Muscle layer of colon (tissue), 2 donors: ENCODE results near the gene CHST2.

Source experiments
- H3K27ac ChIP-seq: one replicate; pipeline ENCODE4 v1.7.0; 2013; ENCODE audit warnings: low read depth, mild to moderate bottlenecking, low read length, moderate library complexity
- H3K27me3 ChIP-seq, 2 donors: one replicate each; pipeline ENCODE4 v1.7.0; 2013; ENCODE audit warnings: low read length in 2 of 2, mild to moderate bottlenecking in 2 of 2; ENCODE audit not compliant: insufficient read depth in 2 of 2, control insufficient read depth in 1 of 2
- H3K36me3 ChIP-seq: one replicate; pipeline ENCODE4 v1.7.0; 2013; ENCODE audit warnings: mild to moderate bottlenecking, low read length; ENCODE audit not compliant: insufficient read depth
- H3K4me1 ChIP-seq: one replicate; pipeline ENCODE4 v1.7.0; 2013; ENCODE audit warnings: mild to moderate bottlenecking, low read length; ENCODE audit not compliant: insufficient read depth
- H3K4me3 ChIP-seq, 2 donors: one replicate each; pipeline ENCODE4 v1.7.0; 2013; ENCODE audit warnings: low read length in 2 of 2, low read depth in 1 of 2, mild to moderate bottlenecking in 1 of 2, moderate library complexity in 1 of 2
- H3K9ac ChIP-seq: one replicate; pipeline ENCODE4 v1.7.0; 2013; ENCODE audit warnings: low read length
- H3K9me3 ChIP-seq: one replicate; pipeline ENCODE4 v1.7.0; 2013; ENCODE audit warnings: mild to moderate bottlenecking, low read length
- donor health status: abdominal sarcoma.
- donor health status: Adenocarcinoma of cecum.

The CHST2 gene

GRCh38 chr3:143101792-143102381 lies 17.7 kb upstream of the CHST2 start:
- H3K36me3 ChIP-seq = no peaks in the 10 kb centered on the region
- H3K9ac ChIP-seq = no peak overlapping the region
- H3K27ac ChIP-seq = no peak overlapping the region
- no peaks in the 10 kb centered on the region for H3K4me1 ChIP-seq
- no peaks in the 10 kb centered on the region for H3K27me3 ChIP-seq
- peaks cover 12% of the 10 kb centered on the region for H3K9me3 ChIP-seq
- no peak overlapping the region for H3K4me3 ChIP-seq

GRCh38 chr3:143103652-143104051 lies 15.9 kb upstream of the CHST2 start:
- H3K4me1 ChIP-seq = no peaks in the 10 kb centered on the region
- H3K4me3 ChIP-seq = no peak overlapping the region
- H3K36me3 ChIP-seq = no peaks in the 10 kb centered on the region
- H3K27me3 ChIP-seq = no peaks in the 10 kb centered on the region
- peaks cover 12% of the 10 kb centered on the region for H3K9me3 ChIP-seq
- no peak overlapping the region for H3K9ac ChIP-seq
- no peak overlapping the region for H3K27ac ChIP-seq

GRCh38 chr3:143105170-143105569 lies 14.4 kb upstream of the CHST2 start:
- H3K27ac ChIP-seq = no peak overlapping the region
- H3K36me3 ChIP-seq = no peaks in the 10 kb centered on the region
- H3K9ac ChIP-seq = no peak overlapping the region
- H3K9me3 ChIP-seq = peaks cover 12% of the 10 kb centered on the region
- no peak overlapping the region for H3K4me3 ChIP-seq
- H3K4me1 ChIP-seq = no peaks in the 10 kb centered on the region
- H3K27me3 ChIP-seq = no peaks in the 10 kb centered on the region

- Histone ChIP-seq H3K27me3 (no peaks in the 10 kb centered on the region), H3K9me3 (peaks cover 7% of the 10 kb centered on the region), H3K36me3 (no peaks in the 10 kb centered on the region), H3K9ac (no peak overlapping the region), H3K27ac (no peak overlapping the region), H3K4me3 (no peak overlapping the region), H3K4me1 (no peaks in the 10 kb centered on the region)
These were observed 9.7 kb upstream of the CHST2 start for GRCh38 chr3:143109861-143110260.

- Histone ChIP-seq H3K4me1 (no peaks in the 10 kb centered on the region), H3K4me3 (no peak overlapping the region), H3K27me3 (no peaks in the 10 kb centered on the region), H3K9ac (no peak overlapping the region), H3K27ac (no peak overlapping the region), H3K9me3 (peaks cover 2% of the 10 kb centered on the region), H3K36me3 (no peaks in the 10 kb centered on the region)
These were observed 9.2 kb upstream of the CHST2 start for GRCh38 chr3:143110371-143110770.

- peak overlapping the region; percentile 32 for H3K27ac ChIP-seq
- peaks cover 7% of the 10 kb centered on the region for H3K4me1 ChIP-seq
- no peak overlapping the region for H3K9ac ChIP-seq
- H3K27me3 ChIP-seq = peaks cover 0 to 22% of the 10 kb centered on the region in 2 donors
- no peaks in the 10 kb centered on the region for H3K9me3 ChIP-seq
- peak overlapping the region in 1 of 2 donors; percentile 73 for H3K4me3 ChIP-seq
- no peaks in the 10 kb centered on the region for H3K36me3 ChIP-seq
These were observed 952 bp upstream of the CHST2 start for GRCh38 chr3:143118630-143119008.

- no peak overlapping the region for H3K9ac ChIP-seq
- no peaks in the 10 kb centered on the region for H3K9me3 ChIP-seq
- H3K4me3 ChIP-seq = peak overlapping the region; percentile 30 to 73
- H3K36me3 ChIP-seq = no peaks in the 10 kb centered on the region
- H3K4me1 ChIP-seq = peaks cover 7% of the 10 kb centered on the region
- no peak overlapping the region for H3K27ac ChIP-seq
- peaks cover 0 to 22% of the 10 kb centered on the region in 2 donors for H3K27me3 ChIP-seq
These were observed 574 bp downstream of the CHST2 start for GRCh38 chr3:143119974-143120715.

GRCh38 chr3:143120716-143121240 lies 1.2 kb downstream of the CHST2 start:
- H3K36me3 ChIP-seq = no peaks in the 10 kb centered on the region
- H3K9me3 ChIP-seq = no peaks in the 10 kb centered on the region
- peaks cover 7% of the 10 kb centered on the region for H3K4me1 ChIP-seq
- peaks cover 0 to 22% of the 10 kb centered on the region in 2 donors for H3K27me3 ChIP-seq
- no peak overlapping the region for H3K27ac ChIP-seq
- no peak overlapping the region for H3K9ac ChIP-seq
- H3K4me3 ChIP-seq = peak overlapping the region; percentile 30 to 73

GRCh38 chr3:143121241-143122088 lies 1.9 kb downstream of the CHST2 start:
- H3K9ac ChIP-seq = no peak overlapping the region
- no peaks in the 10 kb centered on the region for H3K36me3 ChIP-seq
- H3K27ac ChIP-seq = no peak overlapping the region
- peaks cover 7% of the 10 kb centered on the region for H3K4me1 ChIP-seq
- no peaks in the 10 kb centered on the region for H3K9me3 ChIP-seq
- peak overlapping the region; percentile 30 to 73 for H3K4me3 ChIP-seq
- H3K27me3 ChIP-seq = peaks cover 0 to 22% of the 10 kb centered on the region in 2 donors

GRCh38 chr3:143122089-143122430 lies 2.5 kb downstream of the CHST2 start:
- no peak overlapping the region for H3K27ac ChIP-seq
- H3K4me3 ChIP-seq = no peak overlapping the region
- H3K4me1 ChIP-seq = peaks cover 7% of the 10 kb centered on the region
- peaks cover 0 to 22% of the 10 kb centered on the region in 2 donors for H3K27me3 ChIP-seq
- no peaks in the 10 kb centered on the region for H3K9me3 ChIP-seq
- H3K9ac ChIP-seq = no peak overlapping the region
- H3K36me3 ChIP-seq = no peaks in the 10 kb centered on the region

- H3K4me1 ChIP-seq = peaks cover 7% of the 10 kb centered on the region
- H3K9me3 ChIP-seq = no peaks in the 10 kb centered on the region
- no peak overlapping the region for H3K9ac ChIP-seq
- H3K36me3 ChIP-seq = no peaks in the 10 kb centered on the region
- peaks cover 0 to 22% of the 10 kb centered on the region in 2 donors for H3K27me3 ChIP-seq
- H3K27ac ChIP-seq = no peak overlapping the region
- H3K4me3 ChIP-seq = no peak overlapping the region
These were observed 3.2 kb downstream of the CHST2 start for GRCh38 chr3:143122608-143123352.
